Endometrial microvascular endothelial cells (primary cell): ENCODE measurements around the gene PDCD5. TPM values are rescaled to one million over a fixed set of nuclear protein-coding genes. Genes with fewer than 3 reads are reported as not detected.
"Not testable (repeated sequence)": the region's sequence is repeated elsewhere in the genome, so short reads cannot be mapped to it uniquely, and the experiment has no call there.

Source experiments
- in situ Hi-C: cut with HindIII; loops from 2 replicates; pipeline ENCODE4 v1.10.0; 2017; ENCODE audit warnings: low sequenced_read_pairs, low pct_unique_long_range_greater_than_20kb; ENCODE audit errors: inconsistent ontology term
- total RNA-seq: library from RNA; depleted of rRNA; stranded (reverse); fragments of >200 nt; gene quantifications from one replicate; pipeline ENCODE4 v1.2.3, GENCODE V29; 2015; ENCODE audit errors: inconsistent ontology term

Gene PDCD5
- total RNA-seq = 147 TPM

- in situ Hi-C loops = no loop called here
Measured at GRCh38 chr19:32580901-32581704, at the start of gene PDCD5. Gene PDCD5 (plus strand): TSS chr19:32581190. CDS start chr19:32581262, 72 bp downstream.

- in situ Hi-C loops = no loop called here
Measured at GRCh38 chr19:32532233-32532632, 48.8 kb upstream of the PDCD5 start.

- in situ Hi-C loops = no loop called here
Measured at GRCh38 chr19:32537580-32537979, 43.4 kb upstream of the PDCD5 start.

- in situ Hi-C loops = no loop called here
Measured at GRCh38 chr19:32539240-32539916, 41.6 kb upstream of the PDCD5 start.

- in situ Hi-C loops = no loop called here
Measured at GRCh38 chr19:32540621-32541020, 40.4 kb upstream of the PDCD5 start.

GRCh38 chr19:32541376-32541775, 39.6 kb upstream of the PDCD5 start:
- in situ Hi-C loops = not testable (repeated sequence)

- in situ Hi-C loops = no loop called here
Measured at GRCh38 chr19:32542477-32543108, 38.4 kb upstream of the PDCD5 start.

- in situ Hi-C loops = no loop called here
Measured at GRCh38 chr19:32543115-32543900, 37.7 kb upstream of the PDCD5 start.

GRCh38 chr19:32544917-32545316, 36.1 kb upstream of the PDCD5 start:
- in situ Hi-C loops = no loop called here

- in situ Hi-C loops = no loop called here
Measured at GRCh38 chr19:32550666-32551065, 30.3 kb upstream of the PDCD5 start.

- in situ Hi-C loops = no loop called here
Measured at GRCh38 chr19:32555786-32556185, 25.2 kb upstream of the PDCD5 start.

- in situ Hi-C loops = no loop called here
Measured at GRCh38 chr19:32558607-32559228, 22.3 kb upstream of the PDCD5 start.

GRCh38 chr19:32563761-32564160, 17.2 kb upstream of the PDCD5 start:
- in situ Hi-C loops = no loop called here

- in situ Hi-C loops = no loop called here
Measured at GRCh38 chr19:32566246-32566830, 14.7 kb upstream of the PDCD5 start.

- in situ Hi-C loops = no loop called here
Measured at GRCh38 chr19:32567486-32567885, 13.5 kb upstream of the PDCD5 start.

- in situ Hi-C loops = no loop called here
Measured at GRCh38 chr19:32570081-32570785, 10.8 kb upstream of the PDCD5 start.

- in situ Hi-C loops = not testable (repeated sequence)
Measured at GRCh38 chr19:32571471-32572075, 9.4 kb upstream of the PDCD5 start.
